Measurements from ENCODE around the gene CDX1. TPM values are rescaled to one million over a fixed set of nuclear protein-coding genes. Genes with fewer than 3 reads are reported as not detected.
A peak's percentile ranks its signal among the peaks of the same experiment; 100 is the strongest.

The CDX1 gene
- total and polyA plus RNA-seq, 5 experiments from 2014 or later, result not detected

- Mint-ChIP-seq H3K4me3 (no peak overlapping the region), H3K4me1 (no peaks in the 10 kb centered on the region), H3K36me3 (no peaks in the 10 kb centered on the region), H3K27me3 (peaks cover 16 to 34% (median 24%) of the 10 kb centered on the region in 5 donors), H3K9me3 (no peaks in the 10 kb centered on the region), H3K27ac (no peak overlapping the region)
- POLR2A ChIA-PET, result no interaction called here
- ATAC-seq, result no peak
- DNase-seq, result no peak
These were observed 20.3 kb downstream of the CDX1 start for GRCh38 chr5:150186897-150187296.

- ATAC-seq (no peak), DNase-seq (no peak)
- no peaks in the 10 kb centered on the region for H3K36me3 Mint-ChIP-seq
- POLR2A ChIA-PET, result no interaction called here
- H3K27ac Mint-ChIP-seq, result peak overlapping the region in 1 of 10 donors; percentile 65
- H3K27me3 Mint-ChIP-seq, result peaks cover 19 to 44% (median 26%) of the 10 kb centered on the region in 5 donors
- H3K4me3 Mint-ChIP-seq, result no peak overlapping the region
- no peaks in the 10 kb centered on the region for H3K9me3 Mint-ChIP-seq
- H3K4me1 Mint-ChIP-seq, result no peaks in the 10 kb centered on the region
These were observed 21.7 kb downstream of the CDX1 start for GRCh38 chr5:150188146-150188842.

- Mint-ChIP-seq H3K36me3 (no peaks in the 10 kb centered on the region), H3K27ac (no peak overlapping the region), H3K4me1 (no peaks in the 10 kb centered on the region), H3K9me3 (no peaks in the 10 kb centered on the region), H3K4me3 (no peak overlapping the region), H3K27me3 (peaks cover 20 to 44% (median 27%) of the 10 kb centered on the region in 5 donors)
- POLR2A ChIA-PET, result no interaction called here
- no peak for ATAC-seq
- no peak for DNase-seq
These were observed 22.7 kb downstream of the CDX1 start for GRCh38 chr5:150189326-150189725.

GRCh38 chr5:150189728-150190502, 23.3 kb downstream of the CDX1 start, which contains the start of gene SLC6A7:
SLC6A7 (plus strand) TSS chr5:150190062; CDS start chr5:150190328, 266 bp downstream.
- POLR2A ChIA-PET, result no interaction called here
- Mint-ChIP-seq H3K9me3 (no peaks in the 10 kb centered on the region), H3K36me3 (no peaks in the 10 kb centered on the region), H3K27ac (peak within 1 kb of the TSS in 1 of 10 donors; percentile 29), H3K4me1 (no peaks in the 10 kb centered on the region), H3K4me3 (no peak within 1 kb of the TSS), H3K27me3 (peaks cover 20 to 44% (median 27%) of the 10 kb centered on the region in 5 donors)
- ATAC-seq, result no peak
- DNase-seq, result no peak

GRCh38 chr5:150190503-150190979, 24.0 kb downstream of the CDX1 start:
- H3K4me1 Mint-ChIP-seq, result peaks cover 0 to 2% (median 0%) of the 10 kb centered on the region in 4 donors
- ATAC-seq (no peak), DNase-seq (no peak)
- H3K9me3 Mint-ChIP-seq, result no peaks in the 10 kb centered on the region
- peaks cover 20 to 48% (median 33%) of the 10 kb centered on the region in 5 donors for H3K27me3 Mint-ChIP-seq
- H3K4me3 Mint-ChIP-seq, result no peak overlapping the region
- H3K36me3 Mint-ChIP-seq, result no peaks in the 10 kb centered on the region
- H3K27ac Mint-ChIP-seq, result peak overlapping the region in 1 of 10 donors; percentile 29
- POLR2A ChIA-PET, result no interaction called here

GRCh38 chr5:150190987-150191386, 24.4 kb downstream of the CDX1 start:
- POLR2A ChIA-PET, result no interaction called here
- ATAC-seq (no peak), DNase-seq (no peak)
- peaks cover 0 to 2% (median 0%) of the 10 kb centered on the region in 4 donors for H3K4me1 Mint-ChIP-seq
- peaks cover 20 to 52% (median 34%) of the 10 kb centered on the region in 5 donors for H3K27me3 Mint-ChIP-seq
- no peaks in the 10 kb centered on the region for H3K9me3 Mint-ChIP-seq
- H3K36me3 Mint-ChIP-seq, result no peaks in the 10 kb centered on the region
- H3K4me3 Mint-ChIP-seq, result no peak overlapping the region
- H3K27ac Mint-ChIP-seq, result no peak overlapping the region

- no peak for ATAC-seq
- POLR2A ChIA-PET, result interaction anchor here (0.6 kb wide), 1 partner anchor 944 kb away, joined by 3 read pairs; no protein-coding TSS in a partner anchor
These were observed 25.9 kb downstream of the CDX1 start for GRCh38 chr5:150192462-150192861.

GRCh38 chr5:150195736-150196485, 29.3 kb downstream of the CDX1 start:
- Mint-ChIP-seq H3K27me3 (peaks cover 13 to 70% (median 39%) of the 10 kb centered on the region in 5 donors), H3K4me3 (no peak overlapping the region), H3K9me3 (no peaks in the 10 kb centered on the region), H3K4me1 (peaks cover 0 to 5% (median 0%) of the 10 kb centered on the region in 4 donors), H3K27ac (no peak overlapping the region), H3K36me3 (peaks cover 0 to 2% (median 0%) of the 10 kb centered on the region in 3 donors)
- ATAC-seq (no peak), DNase-seq (no peak)
- POLR2A ChIA-PET, result no interaction called here

More at GRCh38 chr5:150192462-150192861, 25.9 kb downstream of the CDX1 start:
- H3K27me3 Mint-ChIP-seq, result peaks cover 17 to 59% (median 37%) of the 10 kb centered on the region in 5 donors
- no peak for DNase-seq
- no peaks in the 10 kb centered on the region for H3K9me3 Mint-ChIP-seq
- H3K27ac Mint-ChIP-seq, result no peak overlapping the region
- no peak overlapping the region for H3K4me3 Mint-ChIP-seq
- no peaks in the 10 kb centered on the region for H3K36me3 Mint-ChIP-seq
- H3K4me1 Mint-ChIP-seq, result peaks cover 0 to 2% (median 0%) of the 10 kb centered on the region in 4 donors

- Mint-ChIP-seq H3K27me3 (peaks cover 13 to 68% (median 37%) of the 10 kb centered on the region in 5 donors), H3K27ac (no peak overlapping the region), H3K4me3 (no peak overlapping the region), H3K36me3 (peaks cover 0 to 2% (median 0%) of the 10 kb centered on the region in 3 donors), H3K4me1 (peaks cover 0 to 5% (median 0%) of the 10 kb centered on the region in 4 donors), H3K9me3 (no peaks in the 10 kb centered on the region)
- ATAC-seq, result no peak
- POLR2A ChIA-PET, result no interaction called here
- DNase-seq, result no peak
These were observed 29.9 kb downstream of the CDX1 start for GRCh38 chr5:150196514-150196913.

GRCh38 chr5:150196986-150197385, 30.4 kb downstream of the CDX1 start:
- POLR2A ChIA-PET, result no interaction called here
- ATAC-seq (no peak), DNase-seq (no peak)
- peaks cover 0 to 5% (median 0%) of the 10 kb centered on the region in 4 donors for H3K4me1 Mint-ChIP-seq
- H3K36me3 Mint-ChIP-seq, result peaks cover 0 to 2% (median 0%) of the 10 kb centered on the region in 3 donors
- H3K27me3 Mint-ChIP-seq, result peaks cover 11 to 64% (median 34%) of the 10 kb centered on the region in 5 donors
- H3K9me3 Mint-ChIP-seq, result no peaks in the 10 kb centered on the region
- H3K4me3 Mint-ChIP-seq, result no peak overlapping the region
- no peak overlapping the region for H3K27ac Mint-ChIP-seq

GRCh38 chr5:150197476-150197875, 30.9 kb downstream of the CDX1 start:
- H3K4me1 Mint-ChIP-seq, result peaks cover 0 to 5% (median 0%) of the 10 kb centered on the region in 4 donors
- DNase-seq, result no peak
- no peak for ATAC-seq
- H3K27ac Mint-ChIP-seq, result peak overlapping the region in 1 of 10 donors; percentile 8
- POLR2A ChIA-PET, result no interaction called here
- H3K36me3 Mint-ChIP-seq, result peaks cover 0 to 2% (median 0%) of the 10 kb centered on the region in 3 donors
- peaks cover 11 to 59% (median 34%) of the 10 kb centered on the region in 5 donors for H3K27me3 Mint-ChIP-seq
- no peaks in the 10 kb centered on the region for H3K9me3 Mint-ChIP-seq
- no peak overlapping the region for H3K4me3 Mint-ChIP-seq

- Mint-ChIP-seq H3K9me3 (no peaks in the 10 kb centered on the region), H3K27ac (peak overlapping the region in 1 of 10 donors; percentile 15), H3K4me1 (peaks cover 0 to 15% (median 7%) of the 10 kb centered on the region in 4 donors), H3K4me3 (no peak overlapping the region), H3K27me3 (peaks cover 9 to 53% (median 25%) of the 10 kb centered on the region in 5 donors), H3K36me3 (peaks cover 0 to 2% (median 0%) of the 10 kb centered on the region in 3 donors)
- no peak for DNase-seq
- ATAC-seq, result no peak
- POLR2A ChIA-PET, result no interaction called here
These were observed 35.9 kb downstream of the CDX1 start for GRCh38 chr5:150202501-150202900.
